C4-2B (cell line): ENCODE data around the gene KRT27.

Experiments used
- CTCF ChIP-seq: fragments of 450-650 bp; conservative IDR thresholded peaks from 2 replicates; pipeline ENCODE4 v1.5.1; 2017; ENCODE audit warnings: mild to moderate bottlenecking
- ZFX ChIP-seq: fragments of 450-650 bp; IDR thresholded peaks from 2 replicates; pipeline ENCODE4 v1.6.1; 2017

- no peak for TF ChIP-seq CTCF
- no peak for TF ChIP-seq ZFX
These were observed 6.4 kb downstream of the KRT27 start for GRCh38 chr17:40775945-40776344.
